ENCODE results near the gene CLEC5A. TPM values are rescaled to one million over a fixed set of nuclear protein-coding genes. Genes with fewer than 3 reads are reported as not detected.

The CLEC5A gene
- total and polyA plus RNA-seq, 9 of the 15 experiments (the other 6 are each of a cell fraction or from before 2014, with no cell fraction given), result not detected

- Histone ChIP-seq H3K27ac (ENCODE audit: extremely low read depth, low read depth, low read length) (no peak overlapping the region), H3K27me3 (ENCODE audit: control insufficient read depth in 2 of 2, insufficient read depth in 2 of 2, low read length in 2 of 2) (no peaks in the 10 kb centered on the region), H3K79me2 (ENCODE audit: control insufficient read depth, insufficient read depth, low read length) (no peaks in the 10 kb centered on the region), H2AFZ (ENCODE audit: low read depth, low read length) (no peak overlapping the region), H4K20me1 (replicated peaks; ENCODE audit: control insufficient read depth, insufficient read depth, low read length) (no peaks in the 10 kb centered on the region), H3K9me1 (ENCODE audit: control insufficient read depth, insufficient read depth, low read length) (no peaks in the 10 kb centered on the region), H3K9me3 (replicated peaks; ENCODE audit: control insufficient read depth, insufficient read depth, low read depth, low read length) (no peaks in the 10 kb centered on the region), H3K4me1 (replicated peaks in 1 of 2; ENCODE audit: control insufficient read depth in 2 of 2, insufficient read depth in 2 of 2, low read length in 2 of 2) (no peaks in the 10 kb centered on the region), H3K4me3 (no peak overlapping the region), H3K4me2 (ENCODE audit: insufficient read depth, low read length) (no peak overlapping the region), H3K9ac (ENCODE audit: insufficient read depth in 1 of 2, low read depth in 2 of 2, low read length in 2 of 2) (no peak overlapping the region), H3K36me3 (ENCODE audit: control insufficient read depth, insufficient read depth, low read length) (no peaks in the 10 kb centered on the region)
- no TSS peak for BruUV-seq (replicated peaks)
- in situ Hi-C loops (cut with MboI), result no loop called here
- intact Hi-C loops (cut with micrococcal nuclease), result loop anchor here (1.0 to 10.0 kb wide), 4 partner anchors 212 to 326 kb away; no protein-coding TSS in a partner anchor
- WGBS (ENCODE audit: insufficient coverage, low coverage, missing lambda C conversion rate), result 0% methylated on average over 11 of the region's 11 CpGs
- CTCF ChIA-PET (ENCODE audit: low intra/inter-chr PET ratio), result interaction anchor here (1.3 kb wide), 1 partner anchor 325 kb away, joined by 5 read pairs; no protein-coding TSS in a partner anchor
- POLR2A ChIA-PET, result no interaction called here
- DNase-seq (ENCODE audit: extremely low read depth in 1 of 4, low spot score in 3 of 4) (no peak), ATAC-seq (no peak), FAIRE-seq (no peak)
- no peak for TF ChIP-seq KLF10 (CRISPR knock-in tag; IDR thresholded peaks at IDR 0.05)
- TF ChIP-seq ZNF551 (CRISPR knock-in tag; IDR thresholded peaks at IDR 0.05), result no peak
- TF ChIP-seq ZNF561 (CRISPR knock-in tag; conservative IDR thresholded peaks at IDR 0.05), result no peak
- 0 out of 2 replicates have a peak, but pooled peaks have one; percentile 34 for TF ChIP-seq DEAF1 (CRISPR knock-in tag; IDR thresholded peaks at IDR 0.05)
- no peak for TF ChIP-seq IRF9 (tag; IDR thresholded peaks at IDR 0.05)
- no peak for TF ChIP-seq ZNF655 (CRISPR knock-in tag; IDR thresholded peaks at IDR 0.05)
- no peak for TF ChIP-seq RBM15 (IDR thresholded peaks at IDR 0.05; ENCODE audit: insufficient read depth, low read length)
- TF ChIP-seq ZFP91 (CRISPR knock-in tag; IDR thresholded peaks at IDR 0.05), result no peak
- no peak for TF ChIP-seq ZNF639 (CRISPR knock-in tag; conservative IDR thresholded peaks at IDR 0.05 in 1 of 2, IDR thresholded peaks at IDR 0.05 in 1 of 2)
- 0 out of 2 replicates have a peak, but pooled peaks have one; percentile 29 for TF ChIP-seq ZNF740 (CRISPR knock-in tag; IDR thresholded peaks at IDR 0.05)
- TF ChIP-seq ZNF740 (tag; IDR thresholded peaks at IDR 0.05), result no peak
- no peak for TF ChIP-seq TFAM (CRISPR knock-in tag; conservative IDR thresholded peaks at IDR 0.05)
- TF ChIP-seq ARNT (IDR thresholded peaks at IDR 0.05), result no peak
Measured at GRCh38 chr7:141976524-141977245, 29.9 kb upstream of the CLEC5A start.
